GM21717 (cell line): ENCODE results near the gene ATP8A1.
"Not testable (repeated sequence)": the region's sequence is repeated elsewhere in the genome, so short reads cannot be mapped to it uniquely, and the experiment has no call there.

Experiments
- ATAC-seq: cut with Tn5 transposase; IDR thresholded peaks from one replicate; pipeline ENCODE4 v1.9.1; 2021; ENCODE audit warnings: mild to moderate bottlenecking, moderate library complexity; ENCODE audit not compliant: unreplicated experiment

Gene ATP8A1

GRCh38 chr4:42513748-42514492 lies 143.0 kb downstream of the ATP8A1 start:
- no peak for ATAC-seq

DNA sequence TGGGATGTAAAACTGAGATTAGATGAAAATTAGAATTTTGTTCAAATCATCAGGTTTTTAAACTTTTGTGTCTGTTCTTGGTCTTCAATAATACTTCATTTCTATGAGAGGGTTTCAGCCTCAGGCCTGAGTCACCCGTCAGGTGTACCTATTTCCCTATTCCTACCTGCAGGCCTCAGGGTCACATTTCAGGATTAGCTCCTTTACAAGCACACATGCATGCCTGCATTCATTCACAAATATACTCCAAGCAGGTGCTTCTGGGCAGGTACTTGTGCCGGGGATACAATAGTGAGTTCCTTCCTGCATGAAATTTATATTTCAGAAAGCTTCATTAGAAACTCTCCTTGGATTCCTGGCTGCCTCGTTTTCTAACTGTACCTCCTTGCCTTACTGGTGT lies 144.7 kb downstream of the ATP8A1 start:
- ATAC-seq, result no peak

GRCh38 chr4:42510225-42510624 lies 146.7 kb downstream of the ATP8A1 start:
- no peak for ATAC-seq

GRCh38 chr4:42501624-42502401 lies 155.1 kb downstream of the ATP8A1 start:
- ATAC-seq, result no peak

DNA sequence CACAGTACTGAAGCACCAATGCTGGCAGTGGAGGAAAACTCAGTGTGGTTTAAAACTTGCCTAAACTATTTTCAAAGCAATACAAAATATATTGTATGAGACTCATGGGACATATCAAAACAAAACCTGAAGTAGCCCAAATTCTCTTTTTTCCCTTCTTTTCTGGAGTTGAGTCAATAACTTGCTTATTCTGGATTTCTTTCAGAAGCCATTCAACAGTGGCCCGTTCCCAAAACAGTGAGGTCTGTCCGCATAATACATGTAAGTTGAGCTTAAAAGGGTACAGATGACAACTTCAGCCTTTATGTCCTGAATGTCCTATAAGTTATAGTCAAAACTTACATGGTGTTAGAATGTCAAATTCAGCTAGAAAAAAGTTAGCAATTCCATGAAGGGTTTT lies 158.9 kb downstream of the ATP8A1 start:
- no peak for ATAC-seq

DNA sequence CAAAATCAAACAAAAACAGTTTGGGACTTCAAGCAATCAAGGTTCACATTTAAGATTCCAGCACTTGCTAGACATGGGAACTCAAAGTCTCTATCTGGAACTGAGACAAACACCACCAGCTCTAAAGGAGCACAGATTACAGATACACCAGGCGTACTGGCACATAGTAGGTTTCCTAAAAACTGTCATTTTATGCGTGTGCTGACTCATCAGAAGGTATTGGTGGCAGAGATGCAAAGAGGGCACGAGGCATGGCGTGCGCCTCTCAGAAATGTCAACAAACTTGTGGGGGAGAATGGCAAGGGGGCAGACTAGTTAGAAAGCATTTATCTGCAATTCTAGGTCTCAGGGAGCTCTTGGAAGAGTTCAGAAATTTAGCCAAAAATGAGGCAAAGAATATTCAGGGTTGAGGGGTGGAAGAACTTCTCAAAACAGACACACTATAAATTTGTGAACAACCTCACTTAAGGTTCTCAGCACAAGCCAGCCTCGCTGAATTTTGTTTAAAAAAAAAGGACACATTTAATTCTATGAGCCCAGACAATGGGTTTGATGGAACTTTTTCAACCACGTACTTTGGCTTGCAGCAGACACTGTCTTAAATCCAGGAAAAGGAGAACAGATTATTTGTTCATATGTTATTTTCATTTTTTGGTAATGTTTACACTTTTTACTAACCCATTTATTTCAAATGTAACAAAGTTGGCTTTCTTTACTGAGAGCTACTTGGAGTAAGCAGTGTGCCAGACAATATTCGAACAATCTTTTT lies 159.6 kb downstream of the ATP8A1 start:
- ATAC-seq, result no peak

- no peak for ATAC-seq
These were observed 163.9 kb downstream of the ATP8A1 start for GRCh38 chr4:42492962-42493361.

DNA sequence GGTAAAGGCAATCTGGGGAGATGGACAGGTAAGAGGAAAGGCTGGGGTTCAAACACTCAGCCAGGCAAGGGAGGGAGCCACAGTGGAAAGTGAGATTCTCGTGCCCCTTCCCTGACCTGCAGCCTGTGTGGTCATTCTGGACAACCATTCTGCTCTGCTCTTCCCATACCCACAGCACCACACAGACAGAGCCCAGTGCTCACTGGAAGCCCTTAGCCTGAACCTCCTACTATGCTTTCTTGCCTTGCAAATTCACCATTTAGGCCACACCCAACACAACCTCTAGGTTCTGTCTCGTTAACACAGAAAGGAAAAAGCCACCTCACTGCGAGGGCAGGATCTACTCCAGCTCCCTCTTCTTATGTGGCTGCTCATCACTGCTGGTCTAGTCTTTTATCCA lies 166.9 kb downstream of the ATP8A1 start:
- no peak for ATAC-seq

DNA sequence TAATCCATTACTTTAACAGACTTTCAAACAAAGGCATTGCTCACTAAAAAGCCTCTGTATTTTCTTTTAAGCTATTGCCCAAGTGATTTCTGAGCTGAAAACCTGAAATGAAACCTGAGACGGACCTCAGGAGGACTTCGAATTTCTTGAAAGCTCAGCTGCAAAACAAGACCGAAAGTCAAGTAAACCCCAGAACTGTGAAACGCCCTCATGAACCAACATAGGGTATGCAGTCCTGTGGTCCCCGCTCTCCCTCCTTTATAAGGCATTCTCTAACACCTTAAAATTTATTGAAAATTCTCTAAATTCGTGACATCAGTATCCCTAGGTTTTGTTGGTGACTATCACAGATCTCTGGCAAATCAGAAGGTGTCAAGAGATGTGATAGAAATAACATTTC lies 167.8 kb downstream of the ATP8A1 start:
- ATAC-seq, result peak; percentile 78

- no peak for ATAC-seq
These were observed 168.4 kb downstream of the ATP8A1 start for GRCh38 chr4:42488554-42488953.

- ATAC-seq, result peak; percentile 88
These were observed 168.8 kb downstream of the ATP8A1 start for GRCh38 chr4:42488114-42488513.

GRCh38 chr4:42487230-42487629 lies 169.7 kb downstream of the ATP8A1 start:
- ATAC-seq, result no peak

DNA sequence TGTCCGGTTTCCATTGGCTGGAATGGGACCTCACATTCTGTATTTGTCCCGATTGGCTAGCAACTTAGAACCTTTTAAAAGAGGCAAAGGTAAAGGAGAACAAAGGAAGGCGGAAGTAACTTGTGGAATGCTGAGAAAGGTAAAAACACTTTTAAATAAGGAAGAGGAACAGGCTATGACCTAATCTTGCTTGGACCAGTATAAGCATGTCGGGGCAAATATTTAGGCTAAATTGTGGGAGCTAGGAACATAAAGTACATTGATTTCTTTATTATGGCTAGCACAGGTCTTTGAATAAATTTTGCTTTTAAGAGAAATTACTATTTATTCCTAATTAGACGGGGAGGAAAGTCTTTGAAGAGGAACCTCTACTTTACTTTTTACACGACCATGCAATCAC lies 170.7 kb downstream of the ATP8A1 start:
- ATAC-seq, result not testable (repeated sequence)

GRCh38 chr4:42484630-42485029 lies 172.3 kb downstream of the ATP8A1 start:
- ATAC-seq, result no peak

DNA sequence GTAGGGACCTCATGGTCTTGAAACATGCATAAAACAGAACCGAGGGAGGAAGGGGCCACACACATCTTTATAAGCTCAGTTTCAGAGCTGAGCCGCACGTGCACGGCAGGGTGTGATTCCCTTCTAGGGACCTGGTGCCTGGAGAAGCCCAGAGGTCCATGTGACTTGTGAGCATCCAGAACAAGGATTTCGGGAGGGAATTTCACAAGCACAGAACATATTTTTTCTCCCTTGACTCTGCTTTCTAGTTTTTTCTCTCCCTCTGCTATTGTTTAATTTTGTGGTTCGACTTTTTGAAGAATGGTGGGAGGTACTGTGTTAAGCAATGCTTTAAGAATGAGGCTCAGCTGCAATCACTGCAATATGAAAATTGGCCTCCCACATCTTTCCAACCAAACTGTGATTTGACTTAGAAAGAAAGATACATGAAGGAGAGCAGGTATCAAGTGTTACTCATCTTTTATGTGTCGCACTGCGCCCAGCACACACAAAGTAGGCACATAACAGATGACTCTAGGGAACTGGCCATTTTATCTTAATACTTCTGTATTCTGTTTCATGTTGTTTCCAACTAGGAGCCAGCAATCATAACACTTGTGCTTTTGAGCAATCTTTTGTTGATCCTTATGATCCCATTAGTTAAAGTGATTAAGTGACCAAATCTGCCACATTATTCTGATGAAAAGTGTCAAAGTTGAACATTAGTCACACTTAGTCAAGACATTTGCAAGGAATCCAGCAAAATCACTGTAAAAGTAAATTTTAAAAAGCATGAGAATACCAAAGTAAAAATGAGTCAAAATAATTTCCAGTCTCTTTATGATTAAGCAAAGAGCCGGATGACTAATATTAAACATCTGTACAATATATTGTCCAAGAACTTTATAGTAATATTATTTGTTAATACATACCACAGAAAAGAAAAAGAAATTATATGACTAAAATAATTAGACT lies 173.2 kb downstream of the ATP8A1 start:
- ATAC-seq, result no peak

DNA sequence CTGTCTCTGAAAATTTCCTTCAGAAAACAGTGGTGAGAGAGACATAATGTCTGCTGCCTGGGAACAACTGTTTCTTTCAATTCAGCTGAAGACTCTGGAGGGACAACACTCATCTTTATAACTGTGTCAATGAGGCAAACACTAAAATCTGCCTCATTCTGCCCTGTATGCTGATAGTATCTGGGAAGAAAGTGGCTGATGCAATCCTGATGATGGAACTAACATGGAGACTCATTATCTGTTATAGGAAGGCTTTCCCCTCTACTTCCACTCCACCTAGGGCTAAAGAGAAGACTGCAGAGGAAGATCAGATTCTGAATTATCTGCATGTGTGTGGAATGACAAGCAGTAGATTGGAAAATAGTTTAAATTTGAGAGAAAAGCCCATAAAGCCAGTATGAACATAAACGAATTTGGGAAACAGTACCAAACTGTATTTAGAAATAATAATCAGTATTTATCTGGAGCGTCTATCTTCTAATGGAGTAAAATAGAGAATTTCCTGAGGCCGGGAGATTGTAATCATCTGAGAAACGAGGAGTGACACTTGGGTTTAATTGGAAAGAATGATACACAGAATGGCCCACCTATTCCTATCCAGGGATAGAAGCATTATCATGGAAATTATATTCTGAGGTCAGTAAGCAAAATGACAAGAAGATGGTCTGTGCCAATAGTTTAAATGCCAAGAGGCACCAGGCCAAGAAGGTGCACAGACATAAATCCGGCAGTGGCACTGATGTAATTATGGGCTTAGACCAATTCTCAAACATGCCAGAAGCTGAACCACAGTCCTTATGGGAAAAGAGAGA lies 174.2 kb downstream of the ATP8A1 start:
- no peak for ATAC-seq

GRCh38 chr4:42480717-42481116 lies 176.2 kb downstream of the ATP8A1 start:
- ATAC-seq, result no peak

DNA sequence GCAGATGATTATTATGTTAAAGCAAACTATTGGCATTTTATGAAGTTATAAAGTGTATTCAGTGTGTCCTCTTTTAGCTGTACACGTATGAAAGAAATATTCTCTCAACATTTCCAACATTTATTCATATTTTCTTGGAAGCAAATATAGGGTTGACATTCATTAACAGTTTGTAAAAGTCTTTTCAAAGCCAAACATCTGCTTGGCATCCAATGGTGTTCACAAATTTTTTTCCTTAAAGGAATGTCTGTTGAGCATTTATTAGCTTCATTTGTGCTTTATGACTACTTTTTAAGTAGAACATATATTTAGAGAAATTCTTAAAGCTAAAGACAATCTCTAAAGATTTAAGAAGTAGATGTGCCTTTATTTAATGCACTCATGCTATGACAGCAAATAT lies 176.6 kb downstream of the ATP8A1 start:
- ATAC-seq, result no peak

DNA sequence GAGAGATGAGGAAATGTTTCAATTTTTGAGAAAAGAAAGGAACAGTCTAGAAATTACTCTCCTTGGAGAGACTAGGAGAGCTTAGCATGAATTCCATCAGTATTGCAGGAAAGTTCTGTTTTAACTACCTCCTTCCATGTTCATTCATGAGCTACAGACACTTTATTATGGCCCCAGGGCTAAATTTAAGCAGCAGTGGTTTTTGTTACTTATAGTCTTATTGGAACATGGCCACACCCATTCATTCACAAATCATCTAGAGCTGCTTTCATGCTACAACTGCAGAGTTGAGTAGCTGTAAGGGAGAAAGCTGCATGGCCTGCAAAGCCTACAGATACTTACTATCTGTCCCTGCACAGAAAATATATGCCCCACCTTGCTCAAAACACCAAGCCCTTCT lies 178.0 kb downstream of the ATP8A1 start:
- no peak for ATAC-seq

GRCh38 chr4:42478509-42478908 lies 178.4 kb downstream of the ATP8A1 start:
- peak; percentile 69 for ATAC-seq
